Neural progenitor cell (in vitro differentiated cells): ENCODE data around the gene GREB1L. TPM values are rescaled to one million over a fixed set of nuclear protein-coding genes. Genes with fewer than 3 reads are reported as not detected.
A peak's percentile ranks its signal among the peaks of the same experiment; 100 is the strongest.

Experiments
- DNase-seq: peaks from one replicate; pipeline ENCODE4 v3.0.0-alpha.2; 2016; ENCODE audit warnings: low spot score
- H2AFZ ChIP-seq: fragments of 200-600 bp; sonication (generic); replicated peaks from 2 replicates; pipeline ENCODE4 v1.6.1; 2016; ENCODE audit warnings: antibody characterized with exemption
- H3F3A ChIP-seq: fragments of 200-600 bp; sonication (generic); 2 replicates; pipeline ENCODE4 v1.6.1; 2016; ENCODE audit warnings: antibody characterized with exemption, low read depth
- H3K27ac ChIP-seq: fragments of 200-600 bp; sonication (generic); 2 replicates; pipeline ENCODE4 v1.5.1; 2016; ENCODE audit warnings: mild to moderate bottlenecking
- H3K27me3 ChIP-seq: fragments of 200-600 bp; sonication (generic); 2 replicates; pipeline ENCODE4 v1.6.1; 2016; ENCODE audit warnings: mild to moderate bottlenecking, moderate library complexity
- H3K36me3 ChIP-seq: fragments of 200-600 bp; sonication (generic); 2 replicates; pipeline ENCODE4 v1.5.1; 2016
- H3K4me1 ChIP-seq: fragments of 200-600 bp; sonication (generic); 2 replicates; pipeline ENCODE4 v1.6.1; 2016; ENCODE audit warnings: mixed run types
- H3K4me2 ChIP-seq: fragments of 200-600 bp; sonication (generic); 2 replicates; pipeline ENCODE4 v1.6.1; 2016
- H3K4me3 ChIP-seq: fragments of 200-600 bp; sonication (generic); 2 replicates; pipeline ENCODE4 v1.5.1; 2016
- H3K79me2 ChIP-seq: fragments of 200-600 bp; sonication (generic); 2 replicates; pipeline ENCODE4 v1.6.1; 2016; ENCODE audit warnings: low read depth
- H3K9ac ChIP-seq: fragments of 200-600 bp; sonication (generic); 2 replicates; pipeline ENCODE4 v1.6.1; 2016
- H3K9me3 ChIP-seq: fragments of 200-600 bp; sonication (generic); 2 replicates; pipeline ENCODE4 v1.5.1; 2016; ENCODE audit warnings: low read depth
- H4K20me1 ChIP-seq: fragments of 200-600 bp; sonication (generic); 2 replicates; pipeline ENCODE4 v1.6.1; 2016; ENCODE audit warnings: low read depth
- H3K27ac Mint-ChIP-seq: 3 replicates; pipeline ENCODE4 v1.8.0; 2021; ENCODE audit warnings: mixed read lengths
- H3K27me3 Mint-ChIP-seq: 2 replicates; pipeline ENCODE4 v1.8.0; 2022; ENCODE audit warnings: low read depth, mild to moderate bottlenecking, inconsistent platforms, moderate library complexity, mixed read lengths; ENCODE audit not compliant: insufficient read depth
- H3K36me3 Mint-ChIP-seq: 3 replicates; pipeline ENCODE4 v1.8.0; 2021; ENCODE audit warnings: mixed read lengths
- H3K4me1 Mint-ChIP-seq: 3 replicates; pipeline ENCODE4 v1.8.0; 2021; ENCODE audit warnings: mixed read lengths
- H3K4me3 Mint-ChIP-seq: 3 replicates; pipeline ENCODE4 v1.8.0; 2021; ENCODE audit warnings: mild to moderate bottlenecking, moderate library complexity, mixed read lengths
- H3K9me3 Mint-ChIP-seq: 3 replicates; pipeline ENCODE4 v1.8.0; 2020; ENCODE audit warnings: mixed read lengths
- EZH2 ChIP-seq: fragments of 200-600 bp; sonication (generic); IDR thresholded peaks from 2 replicates; pipeline ENCODE4 v1.6.1; 2017; ENCODE audit warnings: antibody characterized with exemption, mild to moderate bottlenecking, moderate library complexity
- EZH2phosphoT487 ChIP-seq: fragments of 200-600 bp; sonication (generic); IDR thresholded peaks from 2 replicates; pipeline ENCODE4 v1.6.1; 2017; ENCODE audit warnings: antibody characterized with exemption
- total RNA-seq: library from RNA; depleted of rRNA; stranded (reverse); fragments of >200 nt; gene quantifications from 2 replicates; pipeline ENCODE4 v1.2.3, GENCODE V29; 2015; ENCODE audit warnings: low replicate concordance
- TF ChIP-seq, protein P1 (sequence below): fragments of 200-600 bp; sonication (generic); IDR thresholded peaks from 2 replicates; pipeline ENCODE4 v1.5.1; 2017; ENCODE audit warnings: antibody characterized with exemption, mild to moderate bottlenecking

Gene GREB1L
- total RNA-seq, 1 donor from 2014 or later = 278 TPM

DNA sequence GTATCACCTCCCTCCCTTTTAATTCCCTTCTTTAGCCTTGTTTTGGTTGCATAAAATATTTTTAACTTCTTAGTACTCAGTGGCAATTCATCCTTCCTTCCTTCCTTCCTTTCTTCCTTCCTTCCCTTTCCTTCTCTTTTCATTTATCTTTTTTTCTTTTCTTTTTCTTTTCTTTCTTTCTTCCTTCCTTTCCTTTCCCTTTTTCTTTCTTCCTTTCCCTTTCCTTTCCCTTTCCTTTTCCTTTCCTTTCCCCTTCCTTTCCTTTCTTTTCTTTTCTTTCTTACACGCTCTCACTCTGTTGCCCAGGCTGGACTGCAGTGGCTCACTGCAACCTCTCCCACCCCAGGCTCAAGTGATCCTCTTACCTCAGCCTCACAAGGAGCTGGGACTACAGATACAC is 160.2 kb downstream of the GREB1L start:
- Histone ChIP-seq H3K36me3 (peaks cover 71% of the 10 kb centered on the region), H3K4me1 (peaks cover 42% of the 10 kb centered on the region), H3K4me3 (no peak overlapping the region), H3K4me2 (peak overlapping the region; percentile 45), H3K9me3 (no peaks in the 10 kb centered on the region), H3F3A (peaks cover 64% of the 10 kb centered on the region), H2AFZ (no peak overlapping the region), H3K27me3 (no peaks in the 10 kb centered on the region), H3K27ac (peak overlapping the region; percentile 80), H4K20me1 (peaks cover 47% of the 10 kb centered on the region), H3K79me2 (peaks cover 77% of the 10 kb centered on the region), H3K9ac (no peak overlapping the region)
- peaks cover 24% of the 10 kb centered on the region for H3K36me3 Mint-ChIP-seq
- H3K4me3 Mint-ChIP-seq = no peak overlapping the region
- peaks cover 3% of the 10 kb centered on the region for H3K4me1 Mint-ChIP-seq
- H3K27ac Mint-ChIP-seq = no peak overlapping the region
- DNase-seq = no peak
- no peak for TF ChIP-seq EZH2phosphoT487
- TF ChIP-seq, protein P1, sequence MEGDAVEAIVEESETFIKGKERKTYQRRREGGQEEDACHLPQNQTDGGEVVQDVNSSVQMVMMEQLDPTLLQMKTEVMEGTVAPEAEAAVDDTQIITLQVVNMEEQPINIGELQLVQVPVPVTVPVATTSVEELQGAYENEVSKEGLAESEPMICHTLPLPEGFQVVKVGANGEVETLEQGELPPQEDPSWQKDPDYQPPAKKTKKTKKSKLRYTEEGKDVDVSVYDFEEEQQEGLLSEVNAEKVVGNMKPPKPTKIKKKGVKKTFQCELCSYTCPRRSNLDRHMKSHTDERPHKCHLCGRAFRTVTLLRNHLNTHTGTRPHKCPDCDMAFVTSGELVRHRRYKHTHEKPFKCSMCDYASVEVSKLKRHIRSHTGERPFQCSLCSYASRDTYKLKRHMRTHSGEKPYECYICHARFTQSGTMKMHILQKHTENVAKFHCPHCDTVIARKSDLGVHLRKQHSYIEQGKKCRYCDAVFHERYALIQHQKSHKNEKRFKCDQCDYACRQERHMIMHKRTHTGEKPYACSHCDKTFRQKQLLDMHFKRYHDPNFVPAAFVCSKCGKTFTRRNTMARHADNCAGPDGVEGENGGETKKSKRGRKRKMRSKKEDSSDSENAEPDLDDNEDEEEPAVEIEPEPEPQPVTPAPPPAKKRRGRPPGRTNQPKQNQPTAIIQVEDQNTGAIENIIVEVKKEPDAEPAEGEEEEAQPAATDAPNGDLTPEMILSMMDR = no peak
- TF ChIP-seq EZH2 = no peak
- peaks cover 3% of the 10 kb centered on the region for H3K27me3 Mint-ChIP-seq
- H3K9me3 Mint-ChIP-seq = no peaks in the 10 kb centered on the region

GRCh38 chr18:21404426-21404825 is 162.4 kb downstream of the GREB1L start:
- DNase-seq = no peak
- peaks cover 74% of the 10 kb centered on the region for H3K36me3 ChIP-seq
- Mint-ChIP-seq H3K9me3 (no peaks in the 10 kb centered on the region), H3K36me3 (peaks cover 29% of the 10 kb centered on the region), H3K27ac (no peak overlapping the region), H3K4me1 (no peaks in the 10 kb centered on the region), H3K27me3 (peaks cover 2% of the 10 kb centered on the region), H3K4me3 (no peak overlapping the region)
- TF ChIP-seq EZH2 = no peak
- no peak for TF ChIP-seq EZH2phosphoT487
- TF ChIP-seq, protein P1 = no peak
- peaks cover 69% of the 10 kb centered on the region for H3K79me2 ChIP-seq
- H3K4me1 ChIP-seq = peaks cover 36% of the 10 kb centered on the region
- peaks cover 54% of the 10 kb centered on the region for H3F3A ChIP-seq
- no peaks in the 10 kb centered on the region for H3K9me3 ChIP-seq
- H2AFZ ChIP-seq = no peak overlapping the region
- H3K4me2 ChIP-seq = no peak overlapping the region
- no peaks in the 10 kb centered on the region for H3K27me3 ChIP-seq
- peaks cover 46% of the 10 kb centered on the region for H4K20me1 ChIP-seq
- H3K27ac ChIP-seq = peak overlapping the region; percentile 83
- no peak overlapping the region for H3K4me3 ChIP-seq
- H3K9ac ChIP-seq = no peak overlapping the region

- no peak for DNase-seq
- Histone ChIP-seq H3K27ac (no peak overlapping the region), H3F3A (peaks cover 50% of the 10 kb centered on the region), H4K20me1 (peaks cover 32% of the 10 kb centered on the region), H3K36me3 (peaks cover 68% of the 10 kb centered on the region), H3K9ac (no peak overlapping the region), H2AFZ (no peak overlapping the region), H3K4me3 (no peak overlapping the region), H3K4me1 (peaks cover 28% of the 10 kb centered on the region), H3K79me2 (peaks cover 58% of the 10 kb centered on the region), H3K9me3 (no peaks in the 10 kb centered on the region), H3K4me2 (no peak overlapping the region), H3K27me3 (no peaks in the 10 kb centered on the region)
- H3K27me3 Mint-ChIP-seq = peaks cover 2% of the 10 kb centered on the region
- no peaks in the 10 kb centered on the region for H3K9me3 Mint-ChIP-seq
- H3K36me3 Mint-ChIP-seq = peaks cover 25% of the 10 kb centered on the region
- TF ChIP-seq EZH2phosphoT487 = no peak
- TF ChIP-seq, protein P1 = no peak
- no peak for TF ChIP-seq EZH2
- H3K4me3 Mint-ChIP-seq = no peak overlapping the region
- H3K4me1 Mint-ChIP-seq = no peaks in the 10 kb centered on the region
- no peak overlapping the region for H3K27ac Mint-ChIP-seq
These were observed 164.1 kb downstream of the GREB1L start for GRCh38 chr18:21406116-21406515.
